VCaP (cell line): ENCODE results near the gene UGT3A2.
"Not testable (repeated sequence)": the region's sequence is repeated elsewhere in the genome, so short reads cannot be mapped to it uniquely, and the experiment has no call there.

Experiments used
- H3K27ac ChIP-seq: fragments of 450-650 bp; 2 replicates; pipeline ENCODE4 v1.5.1; 2017
- CTCF ChIP-seq: fragments of 450-650 bp; conservative IDR thresholded peaks from 2 replicates; pipeline ENCODE4 v1.5.1; 2017; ENCODE audit warnings: mild to moderate bottlenecking, moderate library complexity

Gene UGT3A2

DNA sequence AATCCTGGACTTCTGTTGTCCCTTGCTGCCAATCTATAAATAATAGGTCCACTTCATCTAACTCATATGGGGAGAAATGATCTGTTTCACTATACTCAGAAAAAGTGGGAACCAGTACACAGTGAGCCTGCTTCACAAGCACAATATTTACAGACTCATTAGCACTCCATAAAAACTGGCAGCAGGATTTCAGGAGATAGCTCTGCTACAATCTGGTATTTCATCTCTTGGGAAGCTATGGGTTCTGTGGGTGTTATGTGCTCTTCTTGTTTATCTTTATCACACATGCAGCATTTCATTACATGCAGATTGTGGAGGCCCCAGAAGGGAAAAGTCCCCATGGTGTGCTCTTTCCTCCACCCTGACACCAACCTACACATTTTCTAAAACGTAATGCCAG lies 33.2 kb downstream of the UGT3A2 start:
- no peak for TF ChIP-seq CTCF
- H3K27ac ChIP-seq = peak overlapping the region; percentile 60

DNA sequence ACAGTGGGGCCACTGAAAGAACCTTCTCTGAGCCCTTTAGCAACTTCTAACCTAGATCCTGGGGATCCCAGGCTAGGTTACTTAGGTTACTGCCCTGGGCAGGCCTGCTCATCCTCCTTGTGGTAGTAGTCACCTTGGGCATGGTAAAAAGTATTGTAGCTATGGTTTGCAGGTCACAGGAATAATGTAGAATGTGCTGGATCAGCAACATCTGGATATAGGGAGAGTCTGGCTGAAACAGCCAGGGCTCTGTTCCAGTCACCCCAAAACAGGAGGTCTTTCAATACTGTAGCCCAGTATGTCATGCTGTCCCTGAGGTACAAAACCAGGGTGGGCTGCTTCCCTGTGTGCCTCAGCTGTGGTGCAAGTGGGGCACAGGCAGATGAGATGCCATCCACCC lies 33.6 kb downstream of the UGT3A2 start:
- no peak for TF ChIP-seq CTCF
- peak overlapping the region; percentile 60 for H3K27ac ChIP-seq

GRCh38 chr5:36031223-36031622 lies 35.5 kb downstream of the UGT3A2 start:
- TF ChIP-seq CTCF = no peak
- H3K27ac ChIP-seq = no peak overlapping the region

DNA sequence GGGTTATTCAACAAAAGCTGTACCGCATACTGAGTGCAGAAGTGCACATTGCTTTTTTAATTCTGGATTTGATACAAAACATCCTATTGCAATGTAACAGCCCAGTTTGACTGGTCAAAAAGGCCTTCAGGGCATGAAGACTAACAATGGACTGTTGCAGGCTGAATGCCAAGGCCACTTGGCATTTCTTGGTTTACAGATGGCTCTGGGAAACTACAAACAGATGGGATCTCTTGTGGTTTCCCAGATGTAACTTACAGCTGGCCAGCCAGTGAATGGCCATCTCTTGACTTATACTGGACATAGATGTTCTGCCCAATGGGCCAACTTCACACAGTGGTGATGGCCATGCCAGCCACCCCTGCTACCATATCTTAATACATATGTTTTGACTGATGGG lies 36.8 kb downstream of the UGT3A2 start:
- TF ChIP-seq CTCF = no peak
- H3K27ac ChIP-seq = no peak overlapping the region

DNA sequence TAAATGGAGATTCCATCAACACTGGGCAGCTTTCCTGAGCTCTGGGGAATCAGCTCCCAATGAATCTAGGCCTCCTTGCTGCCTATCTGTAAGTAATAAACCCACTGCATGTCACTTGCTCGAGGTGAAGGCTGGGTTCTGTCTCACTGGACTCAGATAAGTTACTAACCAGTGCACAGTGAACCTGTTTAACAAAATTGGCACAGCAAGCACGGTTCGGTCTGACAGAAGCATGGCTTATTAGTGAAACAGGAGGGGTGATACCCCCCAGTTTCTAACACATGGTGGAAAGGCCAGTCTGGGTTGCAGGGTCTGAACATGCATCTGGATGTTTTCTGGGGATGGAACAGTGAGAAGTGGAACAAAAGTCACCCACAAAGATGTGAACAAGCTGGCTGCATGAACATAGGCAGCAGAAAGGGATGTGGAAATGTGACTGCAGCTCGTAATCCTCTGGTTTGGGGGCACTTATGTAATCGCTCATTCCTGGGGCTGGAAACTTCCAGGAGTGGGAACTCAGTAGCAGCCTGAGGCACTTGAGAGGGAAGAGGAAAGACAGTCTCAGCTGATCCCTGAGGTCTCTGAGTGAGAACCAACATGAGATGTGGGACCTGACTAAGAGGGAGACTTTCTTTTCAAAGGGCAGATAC lies 37.7 kb downstream of the UGT3A2 start:
- TF ChIP-seq CTCF = no peak
- no peak overlapping the region for H3K27ac ChIP-seq

GRCh38 chr5:36027711-36028110 lies 39.0 kb downstream of the UGT3A2 start:
- no peak overlapping the region for H3K27ac ChIP-seq
- TF ChIP-seq CTCF = no peak

GRCh38 chr5:36026706-36027465 lies 39.8 kb downstream of the UGT3A2 start:
- TF ChIP-seq CTCF = no peak
- no peak overlapping the region for H3K27ac ChIP-seq

DNA sequence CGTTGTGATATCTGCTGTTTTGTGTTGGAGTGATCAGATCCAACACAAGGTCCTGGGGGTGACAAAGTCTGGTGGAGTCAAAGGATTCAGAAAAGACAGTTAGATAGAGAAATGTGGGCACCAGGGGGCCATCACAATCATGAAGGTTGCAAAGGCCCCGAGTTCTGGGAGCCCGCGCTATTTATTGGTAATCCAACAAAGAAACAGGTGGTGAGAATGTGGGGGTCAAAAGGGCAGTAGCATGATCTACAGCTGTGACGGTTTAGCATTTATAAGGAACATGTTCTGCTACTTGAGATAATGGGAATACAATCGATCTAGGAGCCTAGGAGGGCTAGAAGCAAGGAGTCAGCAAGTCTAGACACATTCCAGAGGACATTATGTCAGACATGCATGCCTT lies 44.4 kb downstream of the UGT3A2 start:
- H3K27ac ChIP-seq = not testable (repeated sequence)

GRCh38 chr5:36019584-36019983 lies 47.1 kb downstream of the UGT3A2 start:
- not testable (repeated sequence) for H3K27ac ChIP-seq
